Measurements from ENCODE around the gene NEIL1. TPM values are rescaled to one million over a fixed set of nuclear protein-coding genes. Genes with fewer than 3 reads are reported as not detected.
"Not testable (repeated sequence)": the region's sequence is repeated elsewhere in the genome, so short reads cannot be mapped to it uniquely, and the experiment has no call there.

The NEIL1 gene
- total RNA-seq, 1 experiment from 2014 or later = not detected

DNA sequence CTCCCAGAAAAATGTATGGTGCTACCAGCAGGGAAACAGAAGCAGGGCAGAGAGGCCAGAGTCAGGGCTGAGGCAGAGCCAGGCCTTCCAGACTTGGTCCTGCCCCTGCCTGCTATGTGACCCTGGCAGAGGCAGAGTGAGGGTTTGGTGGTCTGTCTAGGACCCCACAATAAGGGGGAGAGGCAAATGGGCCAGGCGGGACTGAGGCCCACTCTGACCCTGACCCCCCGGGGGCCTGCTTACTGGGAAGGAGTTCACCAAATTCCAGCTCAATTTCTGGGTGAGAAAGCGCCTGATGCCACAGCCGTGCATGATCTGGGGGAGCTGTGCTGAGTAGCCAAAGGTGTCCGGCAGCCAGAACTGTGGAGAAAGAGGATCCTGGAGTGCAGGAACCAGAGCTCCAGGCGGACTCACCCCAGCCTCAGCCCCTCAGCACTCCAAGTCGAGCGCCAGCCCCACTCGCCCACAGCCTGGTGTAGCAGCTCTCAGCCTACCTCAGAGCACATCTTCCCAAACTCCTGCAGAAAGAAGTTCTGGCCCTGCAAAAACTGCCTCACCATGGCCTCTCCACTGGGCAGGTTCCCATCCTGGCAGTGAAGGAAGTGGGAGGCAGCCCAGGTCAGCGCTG lies 14.6 kb downstream of the NEIL1 start:
- peaks cover 66% of the 10 kb centered on the region for H3K36me3 ChIP-seq
- H3K27me3 ChIP-seq = no peaks in the 10 kb centered on the region
- H3K9me3 ChIP-seq = no peaks in the 10 kb centered on the region
- H3K4me3 ChIP-seq = no peak overlapping the region
- no peak for DNase-seq

GRCh38 chr15:75361989-75362641 lies 15.3 kb downstream of the NEIL1 start:
- no peaks in the 10 kb centered on the region for H3K27me3 ChIP-seq
- no peaks in the 10 kb centered on the region for H3K9me3 ChIP-seq
- DNase-seq = no peak
- H3K36me3 ChIP-seq = peaks cover 67% of the 10 kb centered on the region
- H3K4me3 ChIP-seq = no peak overlapping the region

DNA sequence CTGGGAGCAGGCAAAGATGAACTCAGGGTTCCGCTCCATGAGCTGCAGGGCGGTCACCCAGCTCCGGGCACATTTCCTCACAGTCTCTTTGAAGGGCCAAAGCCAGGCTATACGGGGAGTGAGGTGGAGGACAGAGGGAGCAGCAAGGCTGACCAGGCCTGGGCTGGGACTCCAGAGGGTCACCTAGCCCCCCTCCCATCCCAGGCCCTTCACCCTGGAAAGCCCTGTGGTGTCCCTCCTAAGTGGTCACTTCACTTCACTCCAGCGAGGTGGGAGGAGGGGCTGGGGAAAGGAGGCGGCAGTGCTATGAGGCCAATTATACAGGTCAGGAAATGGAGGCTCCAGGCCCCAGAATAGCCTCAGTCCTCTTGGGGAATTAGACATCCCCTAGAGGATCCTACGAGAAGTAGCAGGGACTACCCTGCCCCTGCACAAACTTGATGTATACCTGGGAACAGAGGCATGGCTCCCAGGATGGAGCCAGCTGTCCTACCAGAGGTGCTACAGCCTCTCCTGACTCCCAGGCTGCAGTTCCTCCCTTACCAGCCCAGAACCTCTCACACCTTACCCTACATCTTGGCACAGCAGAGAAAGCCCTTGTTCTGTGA lies 15.9 kb downstream of the NEIL1 start:
- Histone ChIP-seq H3K9me3 (no peaks in the 10 kb centered on the region), H3K36me3 (peaks cover 71% of the 10 kb centered on the region), H3K4me3 (no peak overlapping the region), H3K27me3 (no peaks in the 10 kb centered on the region)
- DNase-seq = no peak

DNA sequence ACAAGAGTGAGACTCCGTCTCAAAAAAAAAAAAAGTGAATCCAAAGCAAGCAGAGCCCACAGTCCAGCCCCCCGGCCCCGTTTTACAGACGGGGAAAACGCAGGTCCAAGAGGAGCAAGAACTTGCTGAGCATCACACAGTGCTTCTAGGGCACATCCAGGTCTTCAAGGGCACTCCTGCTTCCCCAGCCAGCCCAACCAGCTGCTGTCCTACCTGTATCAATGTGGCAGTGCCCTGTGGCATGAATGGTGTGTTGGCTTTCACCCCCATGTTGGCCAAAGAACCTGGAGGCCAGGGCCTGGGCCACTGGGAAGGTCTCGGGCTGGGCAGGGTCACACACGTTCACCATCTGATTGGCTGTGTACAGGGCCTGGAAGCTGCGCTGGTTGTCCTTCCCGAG lies 16.9 kb downstream of the NEIL1 start:
- Histone ChIP-seq H3K9me3 (no peaks in the 10 kb centered on the region), H3K4me3 (no peak overlapping the region), H3K36me3 (peaks cover 69% of the 10 kb centered on the region), H3K27me3 (no peaks in the 10 kb centered on the region)
- no peak for DNase-seq

DNA sequence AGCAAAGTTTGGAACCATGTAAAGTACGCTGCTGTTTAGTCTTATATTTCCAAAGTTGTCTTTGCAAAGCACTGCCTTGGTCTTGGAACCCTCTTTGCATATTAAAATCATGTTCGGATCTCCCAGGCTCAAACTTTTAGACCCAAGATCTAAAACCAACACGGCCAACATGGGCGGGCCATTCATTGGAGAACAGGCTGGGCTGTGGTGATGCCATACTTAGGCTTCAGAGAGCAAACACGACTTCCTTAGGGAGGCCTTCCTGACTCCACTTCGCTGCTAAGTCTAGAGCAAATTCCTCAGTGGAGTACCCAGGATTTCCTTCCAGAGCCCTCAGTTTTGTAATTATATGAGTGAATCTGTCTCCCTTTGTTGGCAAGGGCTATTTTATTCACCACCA lies 18.0 kb downstream of the NEIL1 start:
- DNase-seq = no peak
- Histone ChIP-seq H3K36me3 (peaks cover 69% of the 10 kb centered on the region), H3K27me3 (no peaks in the 10 kb centered on the region), H3K4me3 (no peak overlapping the region), H3K9me3 (no peaks in the 10 kb centered on the region)

DNA sequence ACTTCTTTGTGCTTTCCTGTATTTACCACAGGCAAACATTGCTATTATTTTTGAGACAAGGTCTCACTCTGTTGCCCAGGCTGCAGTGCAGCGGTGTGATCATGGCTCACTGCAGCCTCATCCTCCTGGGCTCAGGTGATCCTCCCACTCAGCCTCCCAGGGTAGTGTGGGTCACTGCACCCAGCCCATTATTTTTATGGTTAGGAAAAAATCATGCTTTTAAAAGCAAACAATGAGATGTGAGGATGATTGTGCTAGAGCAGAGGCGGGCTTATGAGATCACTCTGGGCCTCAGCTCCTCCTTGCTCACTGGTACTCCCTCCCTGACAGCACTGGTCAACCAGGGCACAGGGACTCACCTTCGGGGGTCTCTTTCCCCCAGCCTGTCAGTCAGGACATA lies 19.3 kb downstream of the NEIL1 start:
- peaks cover 75% of the 10 kb centered on the region for H3K36me3 ChIP-seq
- no peak for DNase-seq

GRCh38 chr15:75367006-75367405 lies 20.2 kb downstream of the NEIL1 start:
- H3K27me3 ChIP-seq = no peaks in the 10 kb centered on the region
- DNase-seq = no peak
- peaks cover 75% of the 10 kb centered on the region for H3K36me3 ChIP-seq
- no peak overlapping the region for H3K4me3 ChIP-seq
- H3K9me3 ChIP-seq = no peaks in the 10 kb centered on the region

More for the DNA sequence above, 19.3 kb downstream of the NEIL1 start:
- Histone ChIP-seq H3K4me3 (no peak overlapping the region), H3K27me3 (no peaks in the 10 kb centered on the region), H3K9me3 (no peaks in the 10 kb centered on the region)

- no peak for DNase-seq
- Histone ChIP-seq H3K9me3 (no peaks in the 10 kb centered on the region), H3K27me3 (no peaks in the 10 kb centered on the region), H3K36me3 (peaks cover 75% of the 10 kb centered on the region), H3K4me3 (peak overlapping the region; percentile 92)
These were observed 20.6 kb downstream of the NEIL1 start for GRCh38 chr15:75367406-75367912.

- peak within 1 kb of the TSS; percentile 92 for H3K4me3 ChIP-seq
- H3K36me3 ChIP-seq = peaks cover 73% of the 10 kb centered on the region
- peak; percentile 96 for DNase-seq
- H3K27me3 ChIP-seq = no peaks in the 10 kb centered on the region
- H3K9me3 ChIP-seq = no peaks in the 10 kb centered on the region
These were observed 21.3 kb downstream of the NEIL1 start, which contains the start of gene MAN2C1 for GRCh38 chr15:75367913-75368688. Gene MAN2C1 (minus strand): TSS chr15:75368607. CDS start chr15:75368583, 24 bp downstream.

DNA sequence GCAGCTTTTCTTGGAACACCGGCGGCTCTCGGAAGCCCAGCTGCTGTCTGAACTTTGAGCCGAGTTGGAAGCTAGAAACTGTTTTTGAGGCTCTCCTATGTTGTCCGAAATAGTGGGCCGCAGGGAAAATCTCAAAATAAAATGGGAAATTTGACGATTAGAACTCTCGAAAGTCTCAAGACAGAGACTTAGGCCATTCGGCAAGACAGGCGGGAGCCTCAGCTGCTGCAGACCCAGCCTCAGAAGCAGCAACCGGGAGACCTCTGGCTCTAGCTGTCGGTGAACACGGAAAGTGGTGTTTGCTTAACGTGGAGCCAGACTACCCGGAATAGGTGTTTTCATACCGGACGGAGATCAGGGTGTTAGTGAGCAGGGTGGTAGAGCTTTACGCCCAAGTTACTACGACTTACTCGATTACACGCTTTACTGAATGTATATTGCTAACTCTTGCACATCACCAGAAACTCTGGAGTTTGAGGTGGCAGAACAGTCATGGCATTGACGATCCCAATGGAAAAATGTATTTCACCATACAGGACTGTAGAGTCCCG lies 21.9 kb downstream of the NEIL1 start:
- no peaks in the 10 kb centered on the region for H3K27me3 ChIP-seq
- H3K9me3 ChIP-seq = no peaks in the 10 kb centered on the region
- DNase-seq = no peak
- H3K4me3 ChIP-seq = peak overlapping the region; percentile 92
- peaks cover 73% of the 10 kb centered on the region for H3K36me3 ChIP-seq

DNA sequence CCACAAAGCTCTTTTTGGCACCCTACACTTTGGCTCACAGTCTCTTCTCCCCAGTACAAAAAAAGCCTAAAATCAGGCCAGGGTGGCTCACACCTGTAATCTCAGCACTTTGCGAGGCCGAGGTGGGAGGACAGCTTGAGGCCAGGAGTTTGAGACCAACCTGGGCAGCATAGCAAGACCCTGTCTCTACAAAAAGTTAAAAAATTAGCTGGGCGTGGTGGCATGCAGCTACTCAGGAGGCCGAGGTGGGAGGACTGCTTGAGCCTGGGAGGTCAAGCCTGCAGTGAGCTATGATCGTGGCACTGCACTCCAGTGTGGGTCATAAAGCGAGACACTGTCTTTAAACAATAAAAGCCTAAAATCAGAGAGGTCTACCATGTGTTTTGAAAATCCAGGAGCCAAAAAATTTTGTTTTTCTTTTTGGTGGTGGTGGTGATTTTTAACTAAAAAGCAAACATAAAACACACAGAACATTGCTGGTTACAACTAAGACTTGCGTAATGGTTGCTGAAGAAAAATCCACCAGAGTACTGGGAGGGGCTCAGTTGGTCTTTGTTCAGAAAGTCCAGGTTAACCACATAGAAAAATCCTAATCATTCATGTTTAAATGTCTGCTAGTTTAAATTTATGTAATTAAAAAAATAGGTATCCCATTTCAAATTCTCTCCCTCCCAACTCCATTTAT lies 23.2 kb downstream of the NEIL1 start:
- Histone ChIP-seq H3K27me3 (no peaks in the 10 kb centered on the region), H3K9me3 (no peaks in the 10 kb centered on the region), H3K36me3 (peaks cover 80% of the 10 kb centered on the region), H3K4me3 (no peak overlapping the region; the same call in 1 of the 2 replicates)
- DNase-seq = no peak

DNA sequence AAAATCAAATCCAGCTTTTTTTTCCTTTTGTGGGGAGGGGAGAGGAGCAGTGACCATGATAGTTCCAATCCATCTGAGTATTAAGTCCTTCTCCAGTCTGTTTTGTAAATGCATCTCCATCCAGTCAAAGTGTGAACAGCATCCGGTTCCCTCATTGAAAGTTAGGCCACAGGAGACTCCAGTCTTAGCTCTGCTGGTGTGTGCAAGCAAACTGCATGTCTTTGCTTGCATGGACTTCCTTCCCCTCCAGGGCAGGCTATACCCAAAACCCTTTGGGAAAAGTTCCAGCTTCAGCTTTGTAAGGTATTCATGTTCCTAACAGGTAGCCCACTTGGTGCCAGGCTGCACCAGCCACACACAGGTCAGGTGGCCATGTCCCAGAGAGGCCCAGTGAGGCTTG lies 24.6 kb downstream of the NEIL1 start:
- Histone ChIP-seq H3K27me3 (no peaks in the 10 kb centered on the region), H3K9me3 (no peaks in the 10 kb centered on the region), H3K36me3 (peaks cover 80% of the 10 kb centered on the region), H3K4me3 (no peak overlapping the region)
- no peak for DNase-seq

DNA sequence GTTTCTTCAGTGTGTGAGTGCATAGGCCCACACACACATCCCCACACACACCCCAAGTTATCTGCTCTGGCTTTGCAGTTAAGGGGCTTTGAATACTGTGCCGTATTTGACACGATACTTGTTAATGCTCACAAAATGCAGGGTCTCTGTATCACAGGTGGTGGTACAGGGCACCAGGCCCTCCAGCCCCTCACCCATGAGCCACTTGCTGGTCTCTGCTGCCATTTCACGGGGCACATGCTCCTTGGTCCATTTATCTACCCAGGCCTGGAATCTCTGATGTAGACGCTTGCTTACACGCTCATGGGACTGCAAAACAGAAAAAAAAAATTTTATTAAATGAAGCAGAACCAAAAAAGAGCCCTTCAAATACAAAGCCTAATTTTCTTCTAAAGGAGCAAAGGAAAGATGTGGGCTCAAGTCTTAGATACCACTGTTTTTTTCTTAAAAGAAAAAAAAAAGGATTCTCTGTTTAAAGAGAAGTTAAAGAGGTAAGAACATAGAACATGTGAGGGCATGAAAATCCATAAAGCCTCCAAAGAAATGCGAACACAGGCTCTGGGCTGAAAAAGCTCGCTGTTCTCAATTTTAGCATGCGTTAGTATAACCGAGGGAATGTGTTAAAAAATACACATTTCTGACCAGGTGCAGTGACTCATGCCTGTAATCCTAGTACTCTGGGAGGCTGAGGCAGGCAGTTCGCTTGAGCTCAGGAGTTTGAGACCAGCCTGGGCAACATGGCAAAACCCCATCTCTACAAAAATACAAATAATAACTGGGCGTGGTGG lies 25.3 kb downstream of the NEIL1 start:
- H3K4me3 ChIP-seq = no peak overlapping the region
- DNase-seq = no peak
- H3K9me3 ChIP-seq = no peaks in the 10 kb centered on the region
- H3K27me3 ChIP-seq = no peaks in the 10 kb centered on the region
- peaks cover 78% of the 10 kb centered on the region for H3K36me3 ChIP-seq

- DNase-seq = no peak
- peaks cover 81% of the 10 kb centered on the region for H3K36me3 ChIP-seq
These were observed 33.9 kb downstream of the NEIL1 start for GRCh38 chr15:75380773-75381172.

GRCh38 chr15:75383986-75384385 lies 37.1 kb downstream of the NEIL1 start:
- H3K4me3 ChIP-seq, H3K27me3 ChIP-seq, DNase-seq, H3K9me3 ChIP-seq: not testable (repeated sequence)
- peaks cover 86% of the 10 kb centered on the region for H3K36me3 ChIP-seq

More at GRCh38 chr15:75380773-75381172, 33.9 kb downstream of the NEIL1 start:
- Histone ChIP-seq H3K9me3 (no peaks in the 10 kb centered on the region), H3K4me3 (no peak overlapping the region), H3K27me3 (no peaks in the 10 kb centered on the region)

Measured in MG63 (cell line).